ENCODE results near the gene OR2T27. TPM values are rescaled to one million over a fixed set of nuclear protein-coding genes. Genes with fewer than 3 reads are reported as not detected.

The OR2T27 gene
- total RNA-seq, 1 donor from 2014 or later, result not detected

GRCh38 chr1:248611883-248612414 is 43.4 kb downstream of the OR2T27 start:
- no peak for DNase-seq (ENCODE audit: low read depth)
- no peaks in the 10 kb centered on the region for H3K36me3 ChIP-seq (ENCODE audit: control insufficient read depth, insufficient read depth, low read length)
- TF ChIP-seq, protein P1, sequence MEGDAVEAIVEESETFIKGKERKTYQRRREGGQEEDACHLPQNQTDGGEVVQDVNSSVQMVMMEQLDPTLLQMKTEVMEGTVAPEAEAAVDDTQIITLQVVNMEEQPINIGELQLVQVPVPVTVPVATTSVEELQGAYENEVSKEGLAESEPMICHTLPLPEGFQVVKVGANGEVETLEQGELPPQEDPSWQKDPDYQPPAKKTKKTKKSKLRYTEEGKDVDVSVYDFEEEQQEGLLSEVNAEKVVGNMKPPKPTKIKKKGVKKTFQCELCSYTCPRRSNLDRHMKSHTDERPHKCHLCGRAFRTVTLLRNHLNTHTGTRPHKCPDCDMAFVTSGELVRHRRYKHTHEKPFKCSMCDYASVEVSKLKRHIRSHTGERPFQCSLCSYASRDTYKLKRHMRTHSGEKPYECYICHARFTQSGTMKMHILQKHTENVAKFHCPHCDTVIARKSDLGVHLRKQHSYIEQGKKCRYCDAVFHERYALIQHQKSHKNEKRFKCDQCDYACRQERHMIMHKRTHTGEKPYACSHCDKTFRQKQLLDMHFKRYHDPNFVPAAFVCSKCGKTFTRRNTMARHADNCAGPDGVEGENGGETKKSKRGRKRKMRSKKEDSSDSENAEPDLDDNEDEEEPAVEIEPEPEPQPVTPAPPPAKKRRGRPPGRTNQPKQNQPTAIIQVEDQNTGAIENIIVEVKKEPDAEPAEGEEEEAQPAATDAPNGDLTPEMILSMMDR (IDR thresholded peaks at IDR 0.05; ENCODE audit: insufficient read depth, low read length, poor library complexity, severe bottlenecking), result no peak

GRCh38 chr1:248610301-248610700 is 45.0 kb downstream of the OR2T27 start:
- TF ChIP-seq, protein P1 (IDR thresholded peaks at IDR 0.05; ENCODE audit: insufficient read depth, low read length, poor library complexity, severe bottlenecking), result no peak

More at GRCh38 chr1:248611883-248612414, 43.4 kb downstream of the OR2T27 start:
- Histone ChIP-seq H3K4me3 (ENCODE audit: low read depth, low read length) (no peak overlapping the region), H3K27me3 (ENCODE audit: control insufficient read depth, insufficient read depth, low read length) (no peaks in the 10 kb centered on the region)

More at GRCh38 chr1:248610301-248610700, 45.0 kb downstream of the OR2T27 start:
- DNase-seq (ENCODE audit: low read depth), result no peak
- H3K27me3 ChIP-seq (ENCODE audit: control insufficient read depth, insufficient read depth, low read length), result no peaks in the 10 kb centered on the region
- H3K36me3 ChIP-seq (ENCODE audit: control insufficient read depth, insufficient read depth, low read length), result no peaks in the 10 kb centered on the region
- H3K4me3 ChIP-seq (ENCODE audit: low read depth, low read length), result no peak overlapping the region

Other genes starting within 250 kb of the OR2T27 start
- gene OR2T2, start 209.9 kb downstream of the OR2T27 start, total RNA-seq, result not detected in 2 replicates
- gene OR2T3, start 182.2 kb downstream of the OR2T27 start, total RNA-seq, result not detected in 2 replicates
- gene OR2T5, start 166.9 kb downstream of the OR2T27 start, total RNA-seq, result not detected in 2 replicates
- gene OR2G6, start 147.5 kb downstream of the OR2T27 start, total RNA-seq, result not detected in 2 replicates
- gene OR2T29, start 92.8 kb downstream of the OR2T27 start, total RNA-seq, result not detected in 2 replicates
- not detected in 2 replicates for gene OR2T34, start 80.8 kb downstream of the OR2T27 start, total RNA-seq
- not detected in 2 replicates for gene OR2T10, start 57.8 kb downstream of the OR2T27 start, total RNA-seq
- not detected in 2 replicates for gene OR2T11, start 20.4 kb downstream of the OR2T27 start, total RNA-seq
- gene OR2T35, start 10.2 kb downstream of the OR2T27 start, total RNA-seq, result not detected in 2 replicates
- gene OR14I1, start 47.2 kb upstream of the OR2T27 start, total RNA-seq, result not detected in 2 replicates
- gene LYPD8, start 100.2 kb upstream of the OR2T27 start, total RNA-seq, result not detected in 2 replicates
- gene SH3BP5L, start 170.4 kb upstream of the OR2T27 start, total RNA-seq, result 36.1 and 38.3 TPM in 2 replicates
- 28.7 and 33.8 TPM in 2 replicates for gene ZNF672, start 182.7 kb upstream of the OR2T27 start, total RNA-seq
- gene ZNF692, start 203.6 kb upstream of the OR2T27 start, total RNA-seq, result 20.4 and 32.0 TPM in 2 replicates